ENCODE measurements around the gene BEND7.
"Not testable (repeated sequence)": the region's sequence is repeated elsewhere in the genome, so short reads cannot be mapped to it uniquely, and the experiment has no call there.

The BEND7 gene

GRCh38 chr10:13470270-13470669 is 58.5 kb downstream of the BEND7 start:
- H3K27me3 Mint-ChIP-seq = no peaks in the 10 kb centered on the region
- no peaks in the 10 kb centered on the region for H3K4me1 Mint-ChIP-seq
- no peaks in the 10 kb centered on the region for H3K9me3 Mint-ChIP-seq
- no peak overlapping the region for H3K27ac Mint-ChIP-seq
- no peak for ATAC-seq
- H3K4me3 Mint-ChIP-seq = no peak overlapping the region
- DNase-seq = no peak

- Mint-ChIP-seq H3K27ac (no peak overlapping the region), H3K4me1 (no peaks in the 10 kb centered on the region), H3K4me3 (no peak overlapping the region), H3K9me3 (peaks cover 21 to 27% of the 10 kb centered on the region in 2 donors), H3K27me3 (peaks cover 47% of the 10 kb centered on the region)
- ATAC-seq = no peak
- DNase-seq = no peak
These were observed 66.3 kb downstream of the BEND7 start for GRCh38 chr10:13462551-13462950.

GRCh38 chr10:13458687-13459012 is 70.2 kb downstream of the BEND7 start:
- Mint-ChIP-seq H3K27ac (no peak overlapping the region), H3K4me1 (peaks cover 8% of the 10 kb centered on the region), H3K9me3 (peaks cover 21 to 27% of the 10 kb centered on the region in 2 donors), H3K27me3 (peaks cover 76% of the 10 kb centered on the region), H3K4me3 (no peak overlapping the region)
- ATAC-seq (no peak), DNase-seq (no peak)

GRCh38 chr10:13457958-13458686 is 70.7 kb downstream of the BEND7 start:
- H3K27me3 Mint-ChIP-seq = peaks cover 74% of the 10 kb centered on the region
- peaks cover 21 to 26% of the 10 kb centered on the region in 2 donors for H3K9me3 Mint-ChIP-seq
- no peak for DNase-seq
- no peak overlapping the region for H3K4me3 Mint-ChIP-seq
- peak overlapping the region in 1 of 2 donors; percentile 34 for H3K27ac Mint-ChIP-seq
- no peak for ATAC-seq
- H3K4me1 Mint-ChIP-seq = peaks cover 9% of the 10 kb centered on the region

- DNase-seq (peak; percentile 10 to 28), ATAC-seq (peak; percentile 93)
- Mint-ChIP-seq H3K4me1 (peaks cover 9% of the 10 kb centered on the region), H3K27me3 (peaks cover 52% of the 10 kb centered on the region), H3K27ac (no peak overlapping the region), H3K9me3 (no peaks in the 10 kb centered on the region), H3K4me3 (peak overlapping the region in 1 of 2 donors; percentile 13)
These were observed 74.9 kb downstream of the BEND7 start for GRCh38 chr10:13453896-13454295.

GRCh38 chr10:13450069-13450468 is 78.7 kb downstream of the BEND7 start:
- H3K27me3 Mint-ChIP-seq = peaks cover 34% of the 10 kb centered on the region
- ATAC-seq = no peak
- H3K4me1 Mint-ChIP-seq = peaks cover 9% of the 10 kb centered on the region

GRCh38 chr10:13449296-13449695 is 79.5 kb downstream of the BEND7 start:
- DNase-seq = no peak

More at GRCh38 chr10:13450069-13450468, 78.7 kb downstream of the BEND7 start:
- no peak overlapping the region for H3K4me3 Mint-ChIP-seq
- no peak for DNase-seq
- H3K9me3 Mint-ChIP-seq = no peaks in the 10 kb centered on the region
- H3K27ac Mint-ChIP-seq = no peak overlapping the region

GRCh38 chr10:13448216-13448615 is 80.6 kb downstream of the BEND7 start:
- no peak overlapping the region for H3K4me3 Mint-ChIP-seq
- no peak for DNase-seq
- H3K9me3 Mint-ChIP-seq = no peaks in the 10 kb centered on the region
- no peak for ATAC-seq
- H3K27ac Mint-ChIP-seq = no peak overlapping the region
- H3K4me1 Mint-ChIP-seq = no peaks in the 10 kb centered on the region
- H3K27me3 Mint-ChIP-seq = peaks cover 27% of the 10 kb centered on the region

More at GRCh38 chr10:13449296-13449695, 79.5 kb downstream of the BEND7 start:
- Mint-ChIP-seq H3K9me3 (no peaks in the 10 kb centered on the region), H3K4me3 (no peak overlapping the region), H3K4me1 (peaks cover 8% of the 10 kb centered on the region), H3K27ac (no peak overlapping the region), H3K27me3 (peaks cover 29% of the 10 kb centered on the region)
- ATAC-seq = no peak

- no peaks in the 10 kb centered on the region for H3K9me3 Mint-ChIP-seq
- H3K4me1 Mint-ChIP-seq = no peaks in the 10 kb centered on the region
- H3K4me3 Mint-ChIP-seq = no peak overlapping the region
- no peak for ATAC-seq
- no peak for DNase-seq
- peaks cover 47% of the 10 kb centered on the region for H3K27me3 Mint-ChIP-seq
- peak overlapping the region in 1 of 2 donors; percentile 50 for H3K27ac Mint-ChIP-seq
These were observed 83.0 kb downstream of the BEND7 start for GRCh38 chr10:13445656-13446400.

- H3K4me3 Mint-ChIP-seq = no peak overlapping the region
- no peak for ATAC-seq
These were observed 87.3 kb downstream of the BEND7 start for GRCh38 chr10:13441476-13441875.

GRCh38 chr10:13440185-13441061 is 88.4 kb downstream of the BEND7 start:
- Mint-ChIP-seq H3K4me3 (peak overlapping the region; percentile 67 to 80), H3K27me3 (peaks cover 71% of the 10 kb centered on the region), H3K4me1 (peaks cover 11% of the 10 kb centered on the region), H3K27ac (no peak overlapping the region), H3K9me3 (no peaks in the 10 kb centered on the region)
- ATAC-seq (peak; percentile 92), DNase-seq (peak; percentile 63 to 67)

More at GRCh38 chr10:13441476-13441875, 87.3 kb downstream of the BEND7 start:
- Mint-ChIP-seq H3K4me1 (peaks cover 11% of the 10 kb centered on the region), H3K27me3 (peaks cover 68% of the 10 kb centered on the region), H3K27ac (no peak overlapping the region), H3K9me3 (no peaks in the 10 kb centered on the region)
- no peak for DNase-seq

GRCh38 chr10:13439313-13440184 is 89.3 kb downstream of the BEND7 start:
- H3K4me1 Mint-ChIP-seq = peaks cover 11% of the 10 kb centered on the region

GRCh38 chr10:13437026-13437555 is 91.7 kb downstream of the BEND7 start:
- Mint-ChIP-seq H3K4me1 (peaks cover 11% of the 10 kb centered on the region), H3K4me3 (no peak overlapping the region), H3K27ac (peak overlapping the region in 1 of 2 donors; percentile 74), H3K27me3 (peaks cover 52% of the 10 kb centered on the region), H3K9me3 (no peaks in the 10 kb centered on the region)
- no peak for DNase-seq
- no peak for ATAC-seq

More at GRCh38 chr10:13439313-13440184, 89.3 kb downstream of the BEND7 start:
- DNase-seq = peak in 1 of 2 donors; percentile 5
- Mint-ChIP-seq H3K27me3 (peaks cover 71% of the 10 kb centered on the region), H3K9me3 (no peaks in the 10 kb centered on the region), H3K4me3 (peak overlapping the region; percentile 67 to 80), H3K27ac (no peak overlapping the region)
- peak; percentile 39 for ATAC-seq

GRCh38 chr10:13427943-13428342 is 100.9 kb downstream of the BEND7 start:
- ATAC-seq, H3K27ac Mint-ChIP-seq, DNase-seq, H3K4me1 Mint-ChIP-seq, H3K9me3 Mint-ChIP-seq, H3K4me3 Mint-ChIP-seq: not testable (repeated sequence)
- H3K27me3 Mint-ChIP-seq = peaks cover 22% of the 10 kb centered on the region

Measured in stimulated activated naive CD8-positive, alpha-beta T cell treated with anti-CD3 and anti-CD28 coated beads, Interleukin-15, amount 100 ng/mL, for 72 hours (primary cell).